22Rv1 (cell line): ENCODE measurements around the gene GPX5.
"Not testable (repeated sequence)": the region's sequence is repeated elsewhere in the genome, so short reads cannot be mapped to it uniquely, and the experiment has no call there.

ENCODE experiments used
- CTCF ChIP-seq: fragments of 450-650 bp; IDR thresholded peaks from 2 replicates; pipeline ENCODE4 v1.5.1; 2017; ENCODE audit warnings: mild to moderate bottlenecking
- ZFX ChIP-seq: fragments of 450-650 bp; IDR thresholded peaks from 2 replicates; pipeline ENCODE4 v1.6.1; 2017; ENCODE audit warnings: antibody characterized with exemption, borderline replicate concordance

- TF ChIP-seq ZFX, CTCF: not testable (repeated sequence)
These were observed 21.3 kb downstream of the GPX5 start for GRCh38 chr6:28547003-28547402.
